Activated naive CD8-positive, alpha-beta T cell treated with anti-CD3 and anti-CD28 coated beads for 36 hours (primary cell): ENCODE data around the gene CIAO2B. TPM values are rescaled to one million over a fixed set of nuclear protein-coding genes. Genes with fewer than 3 reads are reported as not detected.
"Not testable (repeated sequence)": the region's sequence is repeated elsewhere in the genome, so short reads cannot be mapped to it uniquely, and the experiment has no call there.

ENCODE experiments used
- DNase-seq: peaks from one replicate; pipeline ENCODE4 v3.0.0; 2021
- H3K27ac Mint-ChIP-seq: one replicate; pipeline ENCODE4 v1.8.0; 2022; ENCODE audit warnings: mild to moderate bottlenecking, moderate library complexity, mixed read lengths
- H3K27me3 Mint-ChIP-seq: one replicate; pipeline ENCODE4 v1.8.0; 2022; ENCODE audit warnings: mild to moderate bottlenecking, mixed read lengths
- H3K36me3 Mint-ChIP-seq: one replicate; pipeline ENCODE4 v1.8.0; 2021; ENCODE audit warnings: mild to moderate bottlenecking, mixed read lengths
- H3K4me1 Mint-ChIP-seq: one replicate; pipeline ENCODE4 v1.8.0; 2021; ENCODE audit warnings: mixed read lengths
- H3K4me3 Mint-ChIP-seq: one replicate; pipeline ENCODE4 v1.8.0; 2022; ENCODE audit warnings: mild to moderate bottlenecking, moderate library complexity, mixed read lengths
- H3K9me3 Mint-ChIP-seq: one replicate; pipeline ENCODE4 v1.8.0; 2022; ENCODE audit warnings: mixed read lengths
- total RNA-seq, 2 experiments: library from RNA; stranded (reverse); gene quantifications; one replicate each; pipeline ENCODE4 v1.2.3, GENCODE V29; 2021

CIAO2B gene
- total RNA-seq, 2 experiments from 2014 or later = 152 to 153 TPM

DNA sequence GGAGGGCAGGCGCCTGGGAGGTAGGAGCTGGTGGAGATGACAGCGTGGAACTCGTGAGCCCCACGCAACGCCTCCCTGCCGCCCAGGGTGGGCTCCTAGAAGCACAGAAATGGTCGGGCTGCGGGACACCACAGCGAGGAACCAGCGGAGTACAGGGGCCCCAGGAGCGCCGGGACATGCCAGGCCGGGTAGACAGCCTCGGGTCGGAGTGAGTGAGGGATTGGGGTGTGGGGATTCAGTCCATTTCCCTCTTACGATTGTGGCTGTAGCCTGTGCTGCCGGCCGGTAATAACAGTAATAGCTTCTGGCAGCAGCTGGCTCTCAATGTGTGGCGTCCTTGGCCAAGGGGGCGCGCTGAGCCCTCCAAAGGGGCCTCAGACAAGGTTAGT is 14.6 kb upstream of the CIAO2B start:
- Mint-ChIP-seq H3K27ac (no peak overlapping the region), H3K4me1 (peaks cover 20% of the 10 kb centered on the region), H3K27me3 (peaks cover 46% of the 10 kb centered on the region), H3K36me3 (no peaks in the 10 kb centered on the region), H3K4me3 (peak overlapping the region; percentile 83), H3K9me3 (no peaks in the 10 kb centered on the region)
- DNase-seq = no peak

DNA sequence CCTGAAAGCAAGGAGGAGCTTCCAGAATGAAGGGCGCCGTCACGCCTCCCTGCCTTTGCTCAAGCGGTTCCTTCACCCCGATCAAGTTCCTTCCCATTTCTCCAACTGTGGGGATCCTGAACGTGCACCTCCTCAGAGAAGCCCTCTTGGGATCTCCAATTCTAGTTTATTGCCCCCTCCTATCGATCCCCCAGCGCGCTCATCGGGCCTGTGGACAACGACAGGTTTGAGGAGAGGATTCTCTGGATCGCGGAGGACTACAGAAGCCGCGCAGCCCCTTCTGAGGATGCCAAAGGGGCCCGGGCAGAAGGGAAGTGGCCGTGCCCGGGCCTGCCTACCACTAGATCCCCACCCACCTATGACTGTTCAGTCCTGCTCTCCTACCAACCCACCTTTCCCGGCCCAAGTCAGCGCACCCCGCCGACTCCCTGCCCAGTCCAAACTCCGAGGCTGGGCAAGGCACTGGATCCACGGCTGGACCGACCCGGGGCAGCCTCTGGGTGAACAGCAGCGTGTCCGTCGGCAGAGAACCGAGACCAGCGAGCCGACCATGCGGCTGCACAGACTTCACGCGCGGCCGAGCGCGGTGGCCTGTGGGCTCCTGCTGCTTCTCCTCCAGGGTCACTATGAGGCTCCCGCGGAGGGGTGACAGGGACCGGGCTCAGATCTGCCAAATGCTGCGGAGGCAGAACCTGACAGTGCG is 14.1 kb upstream of the CIAO2B start:
- DNase-seq = no peak
- H3K36me3 Mint-ChIP-seq = no peaks in the 10 kb centered on the region
- H3K27ac Mint-ChIP-seq = no peak overlapping the region
- no peaks in the 10 kb centered on the region for H3K9me3 Mint-ChIP-seq
- H3K4me3 Mint-ChIP-seq = peak overlapping the region; percentile 83
- H3K4me1 Mint-ChIP-seq = peaks cover 20% of the 10 kb centered on the region
- H3K27me3 Mint-ChIP-seq = peaks cover 41% of the 10 kb centered on the region

GRCh38 chr16:66947302-66948065 is 13.3 kb upstream of the CIAO2B start:
- Mint-ChIP-seq H3K4me1 (peaks cover 20% of the 10 kb centered on the region), H3K27ac (no peak overlapping the region), H3K4me3 (peak overlapping the region; percentile 83), H3K27me3 (peaks cover 40% of the 10 kb centered on the region), H3K36me3 (peaks cover 3% of the 10 kb centered on the region), H3K9me3 (no peaks in the 10 kb centered on the region)
- peak; percentile 81 for DNase-seq

DNA sequence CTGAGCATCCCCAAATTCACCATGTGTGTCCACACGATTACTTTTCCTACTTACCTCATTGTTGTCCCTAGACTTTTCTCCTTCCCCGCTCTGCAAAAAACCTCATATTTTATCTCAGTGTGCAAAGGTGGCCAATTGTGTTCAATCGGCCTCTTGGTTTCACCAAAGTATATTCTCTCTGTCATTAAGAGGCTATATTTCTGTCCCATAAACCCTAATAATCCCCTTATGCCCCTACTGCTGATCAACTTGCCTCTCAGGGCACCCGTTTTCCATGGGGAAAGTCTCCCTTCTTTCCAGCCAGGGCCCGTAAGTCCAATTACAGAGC is 12.7 kb upstream of the CIAO2B start:
- DNase-seq = no peak
- Mint-ChIP-seq H3K9me3 (no peaks in the 10 kb centered on the region), H3K27ac (no peak overlapping the region), H3K36me3 (peaks cover 3% of the 10 kb centered on the region), H3K4me3 (no peak overlapping the region), H3K27me3 (peaks cover 38% of the 10 kb centered on the region), H3K4me1 (peaks cover 20% of the 10 kb centered on the region)

DNA sequence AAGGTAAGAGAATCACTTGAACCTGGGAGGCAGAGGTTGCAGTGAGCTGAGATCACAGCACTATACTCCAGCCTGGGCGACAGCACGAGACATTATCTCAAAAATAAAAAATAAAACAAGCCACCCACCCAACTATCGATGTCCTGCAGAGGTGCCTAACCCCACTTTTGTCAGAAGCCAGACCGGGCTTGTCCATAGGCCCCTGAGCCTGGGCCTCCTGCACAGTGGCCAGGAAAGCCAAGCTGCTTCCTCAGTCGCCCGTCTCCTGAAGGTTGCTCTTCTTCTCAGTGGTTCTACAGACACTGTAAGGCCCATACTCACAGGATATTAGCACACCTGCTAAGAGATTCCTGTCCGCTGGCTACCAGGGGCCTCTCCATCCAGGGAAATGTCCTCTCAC is 12.3 kb upstream of the CIAO2B start:
- Mint-ChIP-seq H3K4me1 (peaks cover 20% of the 10 kb centered on the region), H3K36me3 (peaks cover 3% of the 10 kb centered on the region), H3K27ac (no peak overlapping the region), H3K9me3 (no peaks in the 10 kb centered on the region), H3K4me3 (no peak overlapping the region), H3K27me3 (peaks cover 34% of the 10 kb centered on the region)
- DNase-seq = no peak

GRCh38 chr16:66945939-66946338 is 11.7 kb upstream of the CIAO2B start:
- H3K27me3 Mint-ChIP-seq = peaks cover 28% of the 10 kb centered on the region
- H3K9me3 Mint-ChIP-seq = no peaks in the 10 kb centered on the region
- H3K4me3 Mint-ChIP-seq = no peak overlapping the region
- DNase-seq = no peak
- peaks cover 3% of the 10 kb centered on the region for H3K36me3 Mint-ChIP-seq
- H3K27ac Mint-ChIP-seq = no peak overlapping the region
- peaks cover 20% of the 10 kb centered on the region for H3K4me1 Mint-ChIP-seq

DNA sequence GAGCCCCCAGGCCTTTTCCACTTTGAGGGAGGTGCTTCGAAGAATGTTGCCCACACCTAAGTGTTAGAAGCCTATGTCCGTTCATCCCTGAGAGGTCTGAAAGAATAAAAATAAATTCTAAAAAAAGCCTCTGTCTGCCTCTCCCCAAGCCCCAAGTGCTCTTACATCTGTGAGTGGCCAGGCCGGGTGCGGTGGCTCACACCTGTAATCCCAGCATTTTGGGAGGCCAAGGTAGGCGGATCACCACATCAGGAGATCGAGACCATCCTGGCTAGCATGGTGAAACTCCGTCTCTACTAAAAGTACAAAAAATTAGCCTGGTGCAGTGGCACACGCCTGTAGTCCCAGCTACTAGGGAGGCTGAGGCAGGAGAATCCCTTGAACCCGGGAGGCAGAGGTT is 10.8 kb upstream of the CIAO2B start:
- H3K36me3 Mint-ChIP-seq, H3K9me3 Mint-ChIP-seq, DNase-seq, H3K4me3 Mint-ChIP-seq: not testable (repeated sequence)
- peaks cover 16% of the 10 kb centered on the region for H3K4me1 Mint-ChIP-seq
- peaks cover 21% of the 10 kb centered on the region for H3K27me3 Mint-ChIP-seq
- peak overlapping the region; percentile 16 for H3K27ac Mint-ChIP-seq

DNA sequence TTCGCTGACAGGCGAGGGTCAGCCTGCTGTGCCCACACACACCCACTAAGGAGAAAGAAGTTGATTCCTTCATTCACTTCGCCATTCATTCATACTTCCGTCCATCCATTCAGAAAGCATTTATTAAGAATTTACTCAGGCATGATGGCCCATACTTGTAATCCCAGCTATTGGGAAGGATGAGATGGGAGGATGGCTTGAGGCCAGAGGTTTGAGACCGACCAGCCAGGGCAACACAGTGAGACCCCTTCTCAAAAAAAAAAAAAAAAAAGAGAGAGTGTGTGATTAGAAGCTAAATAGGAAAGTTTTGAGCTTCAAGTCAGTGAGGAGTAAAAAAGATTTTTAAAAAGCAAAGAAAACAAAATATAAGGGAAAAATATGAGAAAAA is 9.8 kb upstream of the CIAO2B start:
- DNase-seq = no peak
- H3K4me3 Mint-ChIP-seq = no peak overlapping the region
- H3K4me1 Mint-ChIP-seq = peaks cover 13% of the 10 kb centered on the region
- no peak overlapping the region for H3K27ac Mint-ChIP-seq
- peaks cover 3% of the 10 kb centered on the region for H3K36me3 Mint-ChIP-seq
- no peaks in the 10 kb centered on the region for H3K9me3 Mint-ChIP-seq
- H3K27me3 Mint-ChIP-seq = peaks cover 11% of the 10 kb centered on the region

- H3K36me3 Mint-ChIP-seq = peaks cover 3% of the 10 kb centered on the region
These were observed 9.3 kb upstream of the CIAO2B start for GRCh38 chr16:66943426-66944053.

DNA sequence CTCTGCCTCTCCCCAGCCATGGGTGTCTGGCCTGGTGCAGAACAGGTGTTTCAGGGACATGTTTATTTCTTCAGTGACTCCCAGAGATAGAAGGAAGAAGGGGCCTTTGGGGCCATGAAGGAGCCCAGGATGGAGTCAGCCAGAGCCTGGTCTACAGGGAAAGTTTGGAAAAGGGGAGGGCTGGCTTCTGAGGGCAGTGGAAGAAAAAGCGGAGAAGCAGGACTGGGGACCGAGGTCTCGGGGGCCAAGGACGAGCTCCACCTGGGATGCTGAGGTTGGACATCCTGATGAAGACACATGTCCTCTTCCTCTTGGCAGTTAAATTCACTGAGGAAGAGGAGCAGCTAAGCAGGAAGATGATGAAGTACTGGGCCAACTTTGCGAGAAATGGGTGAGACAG is 8.8 kb upstream of the CIAO2B start:
- Mint-ChIP-seq H3K27ac (peak overlapping the region; percentile 54), H3K27me3 (peaks cover under 1% of the 10 kb centered on the region), H3K4me1 (peaks cover 5% of the 10 kb centered on the region), H3K4me3 (no peak overlapping the region), H3K36me3 (peaks cover 3% of the 10 kb centered on the region), H3K9me3 (no peaks in the 10 kb centered on the region)
- DNase-seq = no peak

More at GRCh38 chr16:66943426-66944053, 9.3 kb upstream of the CIAO2B start:
- peaks cover 11% of the 10 kb centered on the region for H3K4me1 Mint-ChIP-seq
- H3K27me3 Mint-ChIP-seq = peaks cover 6% of the 10 kb centered on the region
- H3K4me3 Mint-ChIP-seq = no peak overlapping the region
- no peaks in the 10 kb centered on the region for H3K9me3 Mint-ChIP-seq
- DNase-seq = no peak
- no peak overlapping the region for H3K27ac Mint-ChIP-seq

GRCh38 chr16:66940236-66940635 is 6.0 kb upstream of the CIAO2B start:
- no peaks in the 10 kb centered on the region for H3K9me3 Mint-ChIP-seq
- no peak for DNase-seq
- H3K27me3 Mint-ChIP-seq = no peaks in the 10 kb centered on the region
- H3K27ac Mint-ChIP-seq = no peak overlapping the region
- H3K4me3 Mint-ChIP-seq = no peak overlapping the region
- H3K36me3 Mint-ChIP-seq = peaks cover 12% of the 10 kb centered on the region
- peaks cover 16% of the 10 kb centered on the region for H3K4me1 Mint-ChIP-seq

- Mint-ChIP-seq H3K9me3 (no peaks in the 10 kb centered on the region), H3K27me3 (no peaks in the 10 kb centered on the region), H3K36me3 (peaks cover 15% of the 10 kb centered on the region), H3K27ac (no peak overlapping the region), H3K4me3 (no peak overlapping the region), H3K4me1 (peaks cover 16% of the 10 kb centered on the region)
- no peak for DNase-seq
These were observed 5.2 kb upstream of the CIAO2B start for GRCh38 chr16:66939366-66939765.

- H3K27ac Mint-ChIP-seq = peak overlapping the region; percentile 14
- peaks cover 26% of the 10 kb centered on the region for H3K36me3 Mint-ChIP-seq
- peaks cover 26% of the 10 kb centered on the region for H3K4me1 Mint-ChIP-seq
- H3K9me3 Mint-ChIP-seq = no peaks in the 10 kb centered on the region
- no peak for DNase-seq
- no peaks in the 10 kb centered on the region for H3K27me3 Mint-ChIP-seq
- H3K4me3 Mint-ChIP-seq = no peak overlapping the region
These were observed 3.6 kb upstream of the CIAO2B start for GRCh38 chr16:66937725-66938337.

DNA sequence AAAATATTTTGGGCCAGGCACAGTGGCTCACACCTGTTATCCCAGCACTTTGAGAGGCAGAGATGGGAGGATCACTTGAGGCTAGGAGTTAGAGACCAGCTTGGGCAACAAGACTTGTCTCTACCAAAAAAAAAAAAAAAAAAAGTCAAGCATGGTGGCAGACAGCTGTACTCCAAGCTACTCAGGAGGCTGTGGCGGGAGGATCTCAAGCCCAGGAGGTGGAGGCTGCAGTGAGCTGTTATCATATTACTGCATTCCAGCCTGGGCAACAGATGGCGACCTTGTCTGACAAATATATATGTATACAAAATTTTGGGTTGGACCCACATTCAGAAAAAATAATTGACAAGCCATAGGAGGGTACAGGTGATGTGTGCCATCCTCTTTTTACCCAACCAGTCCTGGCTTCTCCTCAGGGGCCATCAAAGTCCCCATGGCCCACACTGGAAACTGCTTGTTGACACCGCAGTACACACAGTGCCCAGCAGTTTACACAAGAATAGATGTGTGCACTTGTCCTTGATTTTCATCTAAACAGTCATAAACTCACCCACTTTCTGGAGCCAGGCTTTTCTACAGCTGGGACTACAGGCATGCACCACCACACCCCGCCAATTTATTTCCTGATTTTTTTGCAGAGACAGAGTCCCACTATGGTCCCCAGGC is 2.8 kb upstream of the CIAO2B start:
- peak overlapping the region; percentile 32 for H3K4me3 Mint-ChIP-seq
- no peaks in the 10 kb centered on the region for H3K9me3 Mint-ChIP-seq
- DNase-seq = no peak
- peaks cover 30% of the 10 kb centered on the region for H3K36me3 Mint-ChIP-seq
- peak overlapping the region; percentile 14 for H3K27ac Mint-ChIP-seq
- H3K27me3 Mint-ChIP-seq = no peaks in the 10 kb centered on the region
- H3K4me1 Mint-ChIP-seq = peaks cover 34% of the 10 kb centered on the region

GRCh38 chr16:66936462-66936861 is 2.3 kb upstream of the CIAO2B start:
- Mint-ChIP-seq H3K4me3 (peak overlapping the region; percentile 32), H3K36me3 (peaks cover 30% of the 10 kb centered on the region), H3K27me3 (no peaks in the 10 kb centered on the region), H3K4me1 (peaks cover 38% of the 10 kb centered on the region), H3K9me3 (no peaks in the 10 kb centered on the region), H3K27ac (peak overlapping the region; percentile 12)
- no peak for DNase-seq
